Endothelial cell of umbilical vein (primary cell): ENCODE data around the gene MAP1B.

ENCODE experiments used
- CTCF ChIP-seq, 2 donors: IDR thresholded peaks; 1 replicate in 1 of 2; 2 replicates in 1 of 2; pipeline ENCODE4 v1.5.1; 2011; ENCODE audit warnings: low read length in 2 of 2, mild to moderate bottlenecking in 2 of 2, moderate library complexity in 2 of 2, control low read depth in 1 of 2, inconsistent platforms in 1 of 2, low read depth in 1 of 2; ENCODE audit not compliant: insufficient read depth in 1 of 2; ENCODE audit errors: extremely low read depth in 1 of 2
- EZH2 ChIP-seq: IDR thresholded peaks from 2 replicates; pipeline ENCODE4 v1.6.1; 2012; ENCODE audit warnings: borderline replicate concordance, low read depth, mild to moderate bottlenecking, moderate library complexity, low read length, inconsistent platforms; ENCODE audit not compliant: severe bottlenecking
- FOS ChIP-seq: IDR thresholded peaks from 2 replicates; pipeline ENCODE4 v1.6.1; 2011; ENCODE audit warnings: mild to moderate bottlenecking, low read length, moderate library complexity, borderline replicate concordance; ENCODE audit not compliant: insufficient read depth
- GATA2 ChIP-seq: IDR thresholded peaks from 2 replicates; pipeline ENCODE4 v1.7.0; 2011; ENCODE audit warnings: low read depth, mild to moderate bottlenecking, moderate library complexity, mixed read lengths, low read length; ENCODE audit not compliant: insufficient read length, insufficient read depth
- JUN ChIP-seq: IDR thresholded peaks from 2 replicates; pipeline ENCODE4 v1.6.1; 2011; ENCODE audit warnings: borderline replicate concordance, low read depth; ENCODE audit not compliant: insufficient read length, insufficient read depth
- MYC ChIP-seq: IDR thresholded peaks from one replicate; pipeline ENCODE4 v1.6.1; 2011; ENCODE audit warnings: mild to moderate bottlenecking, low read depth, low read length
- POLR2A ChIP-seq: IDR thresholded peaks from 2 replicates; pipeline ENCODE4 v1.6.1; 2012; ENCODE audit warnings: low read depth, mild to moderate bottlenecking, control low read depth, low read length
- POLR2AphosphoS5 ChIP-seq: IDR thresholded peaks from 2 replicates; pipeline ENCODE4 v1.6.1; 2012; ENCODE audit warnings: low read depth, mild to moderate bottlenecking, control low read depth, low read length, moderate library complexity; ENCODE audit not compliant: insufficient read depth
- TF ChIP-seq, protein P1 (sequence below): IDR thresholded peaks from 2 replicates; pipeline ENCODE4 v1.6.1; 2011; ENCODE audit not compliant: insufficient read depth, insufficient read length

- TF ChIP-seq POLR2AphosphoS5: no peak
- TF ChIP-seq POLR2A: no peak
- no peak for TF ChIP-seq CTCF (IDR thresholded peaks at IDR 0.05; ENCODE audit: extremely low read depth in 1 of 2, insufficient read depth in 1 of 2, low read depth in 1 of 2, low read length in 2 of 2)
- TF ChIP-seq EZH2: no peak
- no peak for TF ChIP-seq GATA2
- TF ChIP-seq, protein P1, sequence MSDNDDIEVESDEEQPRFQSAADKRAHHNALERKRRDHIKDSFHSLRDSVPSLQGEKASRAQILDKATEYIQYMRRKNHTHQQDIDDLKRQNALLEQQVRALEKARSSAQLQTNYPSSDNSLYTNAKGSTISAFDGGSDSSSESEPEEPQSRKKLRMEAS: no peak
- no peak for TF ChIP-seq JUN
- no peak for TF ChIP-seq MYC
- no peak for TF ChIP-seq FOS
These were observed 39.4 kb upstream of the MAP1B start for GRCh38 chr5:72067682-72068470.
